Inferior parietal cortex (tissue), 1 donor: ENCODE data around the gene PLSCR4.

Source experiments
- DNase-seq: peaks from one replicate; pipeline ENCODE4 v3.0.0-alpha.2; 2016; ENCODE audit errors: extremely low spot score

The PLSCR4 gene

DNA sequence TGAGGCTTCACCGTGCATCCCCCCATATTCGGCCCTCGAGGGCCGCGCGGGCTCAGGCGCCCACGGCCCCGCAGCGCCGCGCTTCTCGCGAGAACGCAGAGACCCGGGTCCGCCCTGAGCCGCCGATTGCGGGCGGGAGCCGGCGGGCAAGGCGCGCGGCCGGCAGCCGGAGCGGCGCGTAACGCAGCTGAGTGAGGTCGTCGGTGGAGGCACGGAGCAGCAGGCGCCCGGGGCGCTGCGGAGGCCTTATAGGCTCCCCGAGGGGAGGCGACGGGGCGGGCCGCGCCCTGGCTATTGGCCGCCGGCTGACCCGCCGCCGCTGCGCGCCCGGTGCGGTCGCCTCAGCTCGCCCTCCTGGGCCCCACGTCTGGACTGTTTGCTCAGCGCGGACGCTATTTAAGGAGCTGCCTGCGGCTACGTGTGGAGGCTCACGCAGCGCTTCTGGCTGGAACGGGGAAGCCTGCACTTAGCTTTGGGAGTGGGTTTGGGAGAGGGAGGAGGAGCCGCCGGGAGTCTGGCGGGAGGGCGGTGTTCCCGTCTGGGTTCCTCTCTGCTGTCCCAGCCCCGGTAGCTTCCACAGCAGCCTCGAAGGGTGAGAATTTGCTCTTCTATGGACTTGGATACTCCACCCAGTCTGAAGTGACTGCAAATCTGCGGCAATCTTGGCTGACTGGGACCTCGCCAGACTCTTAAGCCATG is 89.8 kb downstream of the PLSCR4 start, which contains the start of gene PLOD2:
TSS of gene PLOD2 (minus strand) at position 221 of the 699 bp plus-strand sequence. CDS start at position 26, 195 bp downstream.
- DNase-seq = no peak

DNA sequence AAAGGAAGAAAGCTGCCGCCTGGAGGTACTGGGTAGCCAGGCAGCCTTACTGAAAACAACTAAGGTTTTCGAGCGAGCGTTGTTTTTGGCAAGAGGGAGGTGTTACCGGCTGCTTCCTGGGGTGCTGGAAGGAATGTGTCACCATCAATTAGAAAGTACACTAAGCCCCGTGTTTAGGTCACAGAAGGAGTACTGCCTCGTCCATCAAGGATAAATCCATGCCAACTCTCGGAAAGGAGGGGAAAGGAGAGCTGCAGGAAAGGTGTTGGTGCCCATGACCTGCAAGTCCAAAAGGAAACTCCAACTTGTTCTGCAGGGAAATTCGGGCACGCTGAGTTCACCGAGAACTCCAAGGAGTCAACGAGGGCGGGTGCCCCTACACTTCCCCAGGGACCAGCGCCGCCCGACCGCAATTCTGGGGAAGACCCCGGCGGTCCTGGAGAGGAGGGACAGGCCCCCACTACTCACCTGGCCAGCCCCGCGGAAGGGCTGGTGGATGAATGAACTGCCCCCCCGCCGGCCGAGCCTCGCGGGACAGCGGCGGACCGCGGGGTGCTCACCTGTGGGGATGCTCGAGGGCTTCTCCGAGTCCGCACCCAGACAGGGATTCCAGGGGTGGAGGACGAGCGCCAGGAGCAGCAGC is 90.5 kb downstream of the PLSCR4 start:
- peak; percentile 70 for DNase-seq

DNA sequence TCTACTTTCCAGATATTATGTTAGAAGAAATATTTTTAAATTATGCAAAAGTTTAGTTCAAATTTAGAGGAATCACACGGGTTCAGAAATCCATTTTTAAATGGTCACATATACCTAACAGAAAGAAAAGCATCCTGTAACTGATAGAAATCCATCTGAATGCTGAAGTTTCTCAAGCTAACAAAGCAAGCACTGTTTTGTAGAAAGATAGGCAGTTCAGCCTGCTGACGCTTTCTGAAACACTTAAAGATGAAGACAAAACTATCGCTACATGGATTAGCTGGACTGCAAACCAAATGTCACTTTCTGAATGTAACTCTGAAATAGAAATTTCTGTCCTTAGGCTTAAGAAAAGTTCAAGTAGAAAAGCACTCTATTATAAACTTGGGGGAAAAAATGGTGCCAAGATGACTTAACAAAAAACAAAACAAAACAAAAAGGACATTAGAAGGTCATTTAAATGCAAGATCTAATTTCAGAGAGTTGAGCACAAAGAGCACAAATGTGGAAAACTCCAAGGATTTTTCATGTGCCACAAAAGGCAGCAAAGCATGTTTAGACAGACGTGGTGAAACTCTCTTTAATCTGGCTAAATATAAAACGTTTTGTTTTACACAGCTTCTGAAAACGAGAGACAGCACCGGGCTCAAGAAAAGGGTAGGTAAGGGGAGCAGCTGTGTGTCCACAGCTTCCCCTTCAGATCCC is 91.1 kb downstream of the PLSCR4 start:
- no peak for DNase-seq

DNA sequence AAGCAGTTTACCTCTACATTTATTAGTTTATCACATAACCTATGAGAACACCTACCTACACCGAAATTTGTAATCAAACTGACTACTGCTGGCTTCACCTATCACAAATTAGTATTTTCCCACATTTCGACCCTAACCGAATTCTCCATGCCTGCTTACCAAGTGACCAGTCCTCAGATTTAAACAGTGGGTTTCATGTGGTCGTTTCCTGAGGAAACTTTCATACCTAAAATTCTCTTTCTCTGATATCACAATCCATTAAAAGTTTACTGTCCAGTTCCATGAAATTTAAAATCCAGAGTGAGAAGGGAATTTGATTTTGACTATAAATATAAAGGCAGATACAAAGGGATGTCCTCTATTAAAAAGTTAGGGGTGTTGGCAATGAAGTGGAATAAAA is 91.9 kb downstream of the PLSCR4 start:
- no peak for DNase-seq

DNA sequence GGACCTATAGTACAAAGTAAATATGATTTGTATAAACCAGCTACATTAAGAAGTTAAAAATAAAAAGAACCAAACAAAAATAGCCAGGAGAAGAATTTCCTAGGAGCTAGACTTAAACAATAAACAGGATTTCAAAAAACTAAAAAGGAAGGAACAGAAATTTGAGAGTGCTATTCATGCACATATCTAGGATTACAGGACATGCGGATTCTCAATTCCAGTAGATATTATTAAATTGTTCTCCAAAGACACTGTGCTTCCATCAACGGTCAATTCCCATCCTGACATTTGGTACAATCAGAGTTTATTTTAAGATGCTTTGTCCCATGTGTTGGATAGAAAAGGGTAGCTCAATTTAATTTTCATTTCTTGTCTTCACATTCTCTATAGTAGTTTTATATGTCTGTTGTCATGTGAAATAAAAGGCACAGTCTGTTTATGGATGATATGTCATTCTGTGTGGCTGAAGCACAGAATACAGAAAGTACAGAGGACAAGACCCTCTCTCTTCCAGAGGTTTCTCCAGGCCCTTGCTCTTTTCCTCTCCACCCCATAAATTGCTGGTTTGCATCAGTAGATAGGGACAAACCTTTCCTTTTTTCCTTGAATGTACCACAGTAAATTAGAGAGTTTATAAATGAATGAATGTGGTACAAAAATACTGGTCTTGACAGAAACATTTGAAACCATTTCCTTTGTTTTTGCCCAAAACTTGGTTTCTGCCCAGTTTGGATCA is 93.4 kb downstream of the PLSCR4 start:
- no peak for DNase-seq

DNA sequence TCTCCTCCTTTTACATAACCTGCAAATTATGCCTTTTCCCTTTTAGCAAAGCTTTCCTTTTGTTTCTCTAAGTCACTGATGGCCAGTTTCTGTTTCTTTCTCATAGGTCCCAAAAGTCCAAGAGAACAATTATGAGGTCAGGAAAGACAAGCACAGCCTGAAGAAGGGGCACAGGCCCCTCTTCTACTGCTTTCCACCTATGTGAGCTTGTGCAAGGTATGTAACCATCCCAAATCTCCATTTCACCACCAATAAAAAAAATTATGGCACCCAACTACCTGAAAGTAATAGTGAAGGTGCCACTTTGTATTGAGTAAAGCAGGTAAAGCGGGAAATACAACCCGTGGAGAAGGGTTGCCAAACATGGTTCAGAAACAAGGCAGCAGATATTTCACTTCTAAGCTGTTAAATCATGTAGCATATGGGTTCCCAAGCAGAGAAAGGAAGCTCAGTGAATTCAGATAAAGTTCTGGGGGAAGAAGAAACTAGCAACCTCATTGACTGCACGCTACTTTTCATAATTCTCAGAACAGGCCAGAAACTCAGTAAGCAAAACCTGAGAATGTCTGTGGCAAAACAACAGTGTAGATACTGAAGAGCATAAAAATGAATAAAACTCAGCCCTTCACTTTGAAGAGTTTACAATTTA is 94.1 kb downstream of the PLSCR4 start:
- no peak for DNase-seq

DNA sequence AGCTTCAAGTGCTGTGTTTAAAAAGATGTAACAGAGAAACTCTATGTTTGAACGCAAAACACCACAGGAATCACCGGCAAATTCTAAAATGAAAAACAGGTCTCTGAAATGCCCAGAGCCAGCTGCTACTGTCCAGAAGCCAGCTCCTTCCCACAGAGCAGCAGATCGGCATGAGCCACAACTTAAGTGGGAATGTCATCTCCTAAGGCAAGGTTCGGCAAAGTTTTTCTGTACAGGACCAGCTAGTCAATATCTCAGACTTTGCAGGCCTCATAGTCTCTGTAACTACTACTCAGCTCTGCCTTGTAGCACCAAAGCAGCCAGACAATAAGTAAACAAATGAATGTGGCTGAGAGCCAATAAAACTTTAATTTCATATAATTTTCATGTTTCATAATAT is 94.8 kb downstream of the PLSCR4 start:
- no peak for DNase-seq

DNA sequence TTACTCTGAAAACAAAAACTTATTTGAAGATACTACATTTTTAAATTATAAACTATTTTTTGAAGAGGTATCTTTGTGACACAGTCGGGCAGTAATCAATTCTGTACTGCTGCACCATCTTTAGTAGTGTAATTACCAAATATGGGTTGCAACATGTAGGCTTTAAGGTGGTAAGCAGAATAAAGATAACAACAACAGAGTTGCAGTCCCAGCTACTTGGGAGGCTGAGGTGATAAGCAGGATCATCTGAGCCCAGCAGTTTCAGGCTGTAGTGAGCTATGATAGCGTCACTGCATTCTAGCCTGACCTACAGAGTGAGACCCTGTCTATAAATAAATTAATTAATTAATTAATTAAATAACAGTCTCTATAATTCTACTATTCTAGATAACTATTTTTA is 95.9 kb downstream of the PLSCR4 start:
- DNase-seq = no peak

DNA sequence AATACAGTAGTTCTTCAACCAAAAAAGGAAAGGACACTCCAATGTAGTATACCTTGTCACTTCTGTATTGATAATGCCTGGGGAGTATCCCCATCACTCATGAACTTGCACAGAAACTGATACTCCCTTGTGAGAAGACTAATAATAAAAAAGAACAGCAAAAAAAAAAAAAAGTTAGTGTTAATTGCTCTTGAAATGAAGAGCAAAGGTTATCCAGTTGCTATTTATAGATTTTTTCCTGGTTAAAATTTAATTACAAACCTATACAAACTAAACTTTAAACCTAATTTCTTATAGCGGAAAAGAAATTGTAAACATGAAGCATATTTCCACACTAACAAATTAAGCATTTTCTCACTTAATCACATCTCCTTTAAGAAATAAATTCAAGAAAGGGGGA is 96.6 kb downstream of the PLSCR4 start:
- DNase-seq = no peak

DNA sequence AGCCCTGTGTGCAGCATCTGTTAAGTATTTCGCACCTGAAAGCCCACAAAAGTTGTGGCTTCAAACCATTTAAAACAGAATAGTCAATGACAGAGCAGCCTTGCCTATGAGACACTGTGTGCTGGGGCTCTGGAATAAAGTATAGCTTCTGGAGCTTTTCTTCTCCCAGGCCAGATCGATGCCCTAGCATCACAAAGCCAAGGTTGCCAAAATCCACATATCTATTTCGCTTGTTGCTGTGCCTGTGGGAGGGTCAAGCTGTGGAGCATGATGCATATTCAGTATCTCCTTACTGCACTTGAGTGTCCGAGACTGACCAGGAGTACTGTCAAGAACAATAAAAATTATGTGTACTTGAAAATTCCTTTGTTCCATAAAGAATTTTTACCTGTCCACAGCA is 97.5 kb downstream of the PLSCR4 start:
- no peak for DNase-seq

DNA sequence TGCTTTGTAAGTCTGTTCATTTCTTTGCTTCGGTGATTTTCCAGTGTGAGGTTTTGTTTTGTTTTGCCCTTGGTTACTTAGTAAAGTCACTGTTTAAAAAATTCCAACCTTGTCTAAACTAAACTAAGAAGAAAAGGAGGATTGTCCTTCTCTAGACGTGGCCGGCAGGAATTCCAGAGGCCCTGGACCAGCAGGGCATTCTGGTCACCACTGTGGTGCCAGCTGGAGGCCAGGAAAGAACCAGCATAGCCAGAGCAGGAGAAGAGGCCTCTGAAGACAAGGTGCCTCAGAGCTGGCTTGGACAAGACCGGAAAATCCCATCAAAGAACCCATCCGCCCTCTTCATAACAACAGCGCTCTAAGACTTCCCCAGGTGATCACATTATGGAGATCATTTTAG is 98.1 kb downstream of the PLSCR4 start:
- DNase-seq = no peak

DNA sequence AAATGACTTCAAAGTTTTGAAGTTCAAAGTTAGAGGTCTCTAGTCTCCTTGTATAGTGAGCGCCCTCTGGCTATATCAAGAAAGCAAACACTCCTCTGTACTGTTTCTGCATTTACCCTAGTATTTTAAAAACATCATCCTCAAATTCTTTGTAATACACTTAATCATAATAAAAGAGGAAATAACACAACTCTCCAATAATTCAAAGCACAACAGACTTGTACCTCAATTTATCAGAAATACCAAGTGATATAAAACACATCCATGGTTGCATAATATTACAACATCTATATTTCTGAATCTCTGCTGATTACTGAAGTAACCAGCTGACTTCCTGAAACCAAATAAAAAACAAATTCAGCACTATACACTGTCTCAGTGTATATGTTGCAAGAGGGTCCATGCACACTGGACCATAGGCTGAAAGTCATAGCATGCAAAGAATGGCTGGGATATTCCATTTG is 102.4 kb downstream of the PLSCR4 start:
- DNase-seq = no peak

DNA sequence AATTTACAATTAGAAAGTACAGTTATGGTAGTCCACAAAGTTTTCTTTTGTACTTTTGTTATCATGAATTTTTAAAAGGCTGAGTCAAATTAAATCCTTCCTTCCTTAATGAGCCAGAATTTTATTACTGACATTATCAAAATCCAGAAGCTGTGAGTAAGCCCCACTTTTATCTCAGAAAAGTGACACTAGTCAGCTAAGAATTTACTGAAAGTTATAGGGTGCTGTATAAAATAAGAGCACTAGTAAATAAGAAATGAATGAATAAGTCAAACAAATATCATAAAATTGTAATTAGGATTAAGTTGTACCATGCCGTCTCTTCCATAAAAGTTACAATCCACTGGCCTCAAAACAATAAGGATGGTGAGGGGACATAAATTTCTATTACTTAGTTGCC is 105.3 kb downstream of the PLSCR4 start:
- DNase-seq = no peak

DNA sequence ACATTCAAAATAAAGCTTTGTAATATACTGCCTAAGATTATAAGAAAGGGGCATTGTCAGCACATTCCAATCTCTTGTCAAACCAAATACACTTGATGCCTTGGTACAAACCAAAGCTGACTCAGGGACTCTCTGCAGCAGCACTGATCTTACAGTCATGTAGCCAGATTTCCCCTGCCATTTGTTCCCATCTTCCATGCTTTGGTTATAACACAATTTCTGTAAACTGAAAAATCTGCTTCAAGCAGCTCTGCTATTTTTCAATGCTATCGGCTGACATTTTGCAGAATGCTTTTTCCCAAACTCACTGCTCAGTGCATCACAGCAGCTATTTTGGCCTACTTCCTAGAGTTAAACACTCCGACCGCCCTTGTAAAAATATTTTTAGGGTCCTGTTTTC is 108.1 kb downstream of the PLSCR4 start:
- no peak for DNase-seq
